CD8-positive, alpha-beta memory T cell (primary cell): ENCODE measurements around the gene DNAJB12. TPM values are rescaled to one million over a fixed set of nuclear protein-coding genes. Genes with fewer than 3 reads are reported as not detected.
A peak's percentile ranks its signal among the peaks of the same experiment; 100 is the strongest.

Experiments
- CTCF ChIA-PET: fragments of 350-600 bp; sonication (Branson Sonifier 250); formaldehyde crosslinking; loops from one replicate; lab custom pipeline; 2021; ENCODE audit warnings: antibody characterized with exemption; lab: Charles Lee
- POLR2A ChIA-PET: fragments of 350-600 bp; sonication (Branson Sonifier 250); formaldehyde crosslinking; loops from one replicate; lab custom pipeline; 2021; ENCODE audit warnings: antibody characterized with exemption; lab: Charles Lee
- DNase-seq, 5 donors: peaks; one replicate each; pipeline versions ENCODE4 v3.0.0 to v3.0.0-alpha.2; 2020 to 2022; ENCODE audit warnings: mixed read lengths in 1 of 5
- H3K27ac ChIP-seq: one replicate; pipeline ENCODE4 v1.7.0; 2013; ENCODE audit warnings: low read depth, mild to moderate bottlenecking, low read length, moderate library complexity
- H3K27me3 ChIP-seq: 2 replicates; pipeline ENCODE4 v1.7.0; 2013; ENCODE audit warnings: low read length, mild to moderate bottlenecking; ENCODE audit not compliant: insufficient read depth, poor library complexity, severe bottlenecking
- H3K36me3 ChIP-seq: 2 replicates; pipeline ENCODE4 v1.7.0; 2013; ENCODE audit warnings: mild to moderate bottlenecking, low read length, moderate library complexity; ENCODE audit not compliant: insufficient read depth
- H3K4me1 ChIP-seq: 2 replicates; pipeline ENCODE4 v1.7.0; 2013; ENCODE audit warnings: mild to moderate bottlenecking, low read length, moderate library complexity; ENCODE audit not compliant: insufficient read depth
- H3K4me3 ChIP-seq: 2 replicates; pipeline ENCODE4 v1.7.0; 2013; ENCODE audit warnings: mild to moderate bottlenecking, low read length
- H3K9me3 ChIP-seq: 2 replicates; pipeline ENCODE4 v1.7.0; 2013; ENCODE audit warnings: mild to moderate bottlenecking, low read length
- H3K27ac Mint-ChIP-seq, 8 donors: one replicate each; pipeline ENCODE4 v1.8.0; 2020 to 2021; ENCODE audit warnings: mixed read lengths in 8 of 8, mild to moderate bottlenecking in 6 of 8, inconsistent platforms in 3 of 8, moderate library complexity in 3 of 8
- H3K27me3 Mint-ChIP-seq, 2 donors: one replicate each; pipeline ENCODE4 v1.8.0; 2020 to 2021; ENCODE audit warnings: mixed read lengths in 2 of 2, mild to moderate bottlenecking in 1 of 2, moderate library complexity in 1 of 2
- H3K36me3 Mint-ChIP-seq, 3 donors: one replicate each; pipeline ENCODE4 v1.8.0; 2020 to 2021; ENCODE audit warnings: mixed read lengths in 3 of 3, inconsistent platforms in 1 of 3, mild to moderate bottlenecking in 1 of 3
- H3K4me1 Mint-ChIP-seq, 3 donors: one replicate each; pipeline ENCODE4 v1.8.0; 2020 to 2021; ENCODE audit warnings: mixed read lengths in 3 of 3, inconsistent platforms in 1 of 3, mild to moderate bottlenecking in 1 of 3
- H3K4me3 Mint-ChIP-seq, 7 donors: one replicate each; pipeline ENCODE4 v1.8.0; 2020 to 2021; ENCODE audit warnings: mixed read lengths in 7 of 7, mild to moderate bottlenecking in 6 of 7, moderate library complexity in 4 of 7, inconsistent platforms in 2 of 7
- H3K9me3 Mint-ChIP-seq, 5 donors: one replicate each; pipeline ENCODE4 v1.8.0; 2020 to 2022; ENCODE audit warnings: mixed read lengths in 5 of 5, mild to moderate bottlenecking in 3 of 5, moderate library complexity in 2 of 5, inconsistent platforms in 1 of 5
- polyA plus RNA-seq: library from polyadenylated mRNA; unstranded; fragments of 300-500 nt; fragmentation: Illumina TruSeq; gene quantifications from one replicate; pipeline ENCODE4 v1.2.3, GENCODE V29; 2021
- total RNA-seq, 2 experiments: library from RNA; stranded (reverse); gene quantifications; one replicate each; pipeline ENCODE4 v1.2.3, GENCODE V29; 2021

Gene DNAJB12
- total and polyA plus RNA-seq, 3 experiments from 2014 or later, result 28.0 to 30.4 (median 29.4) TPM

- Histone ChIP-seq H3K27ac (peak overlapping the region; percentile 38), H3K27me3 (no peaks in the 10 kb centered on the region), H3K36me3 (no peaks in the 10 kb centered on the region), H3K4me1 (peaks cover 62% of the 10 kb centered on the region), H3K4me3 (no peak overlapping the region), H3K9me3 (no peaks in the 10 kb centered on the region)
- DNase-seq, result peak in 2 of 5 donors; percentile 40 to 43
- CTCF ChIA-PET, result interaction anchor here (0.9 to 6.8 kb wide), 5 partner anchors 16 to 46 kb away, joined by 3 to 43 read pairs (median 6); partner anchors contain the start of gene DDIT4
- peak overlapping the region in 1 of 7 donors; percentile 60 for H3K4me3 Mint-ChIP-seq
- H3K9me3 Mint-ChIP-seq, result no peaks in the 10 kb centered on the region
- peaks cover 41 to 65% (median 61%) of the 10 kb centered on the region in 3 donors for H3K4me1 Mint-ChIP-seq
- POLR2A ChIA-PET, result interaction anchor here (0.7 to 0.9 kb wide), 2 partner anchors 16 to 28 kb away, joined by 3 to 5 read pairs; no protein-coding TSS in a partner anchor
- H3K36me3 Mint-ChIP-seq, result no peaks in the 10 kb centered on the region
- H3K27ac Mint-ChIP-seq, result peak overlapping the region in 5 of 8 donors; percentile 10 to 88 (median 75)
- peaks cover 0 to 1% of the 10 kb centered on the region in 2 donors for H3K27me3 Mint-ChIP-seq
Observed at GRCh38 chr10:72291019-72291532, 63.6 kb downstream of the DNAJB12 start.

GRCh38 chr10:72285972-72286521 lies 68.7 kb downstream of the DNAJB12 start:
- DNase-seq, result no peak
- CTCF ChIA-PET, result interaction anchor here (6.0 kb wide), 1 partner anchor 12 kb away, joined by 33 read pairs; the partner anchor contains the start of gene DDIT4
- peak overlapping the region in 6 of 8 donors; percentile 52 to 85 (median 58) for H3K27ac Mint-ChIP-seq

GRCh38 chr10:72283131-72283530 lies 71.6 kb downstream of the DNAJB12 start:
- Mint-ChIP-seq H3K27me3 (no peaks in the 10 kb centered on the region), H3K4me3 (no peak overlapping the region), H3K4me1 (peaks cover 21 to 39% (median 34%) of the 10 kb centered on the region in 3 donors), H3K27ac (peak overlapping the region in 3 of 8 donors; percentile 26 to 75 (median 63)), H3K9me3 (no peaks in the 10 kb centered on the region), H3K36me3 (no peaks in the 10 kb centered on the region)
- Histone ChIP-seq H3K27me3 (no peaks in the 10 kb centered on the region), H3K9me3 (no peaks in the 10 kb centered on the region), H3K4me3 (no peak overlapping the region), H3K27ac (no peak overlapping the region), H3K4me1 (peaks cover 23% of the 10 kb centered on the region), H3K36me3 (no peaks in the 10 kb centered on the region)
- CTCF ChIA-PET, result interaction anchor here (1.1 to 6.0 kb wide), 2 partner anchors 9 to 44 kb away, joined by 3 to 33 read pairs; partner anchors contain the start of gene DDIT4
- POLR2A ChIA-PET, result no interaction called here
- no peak for DNase-seq

More at GRCh38 chr10:72285972-72286521, 68.7 kb downstream of the DNAJB12 start:
- Histone ChIP-seq H3K27ac (no peak overlapping the region), H3K36me3 (no peaks in the 10 kb centered on the region), H3K27me3 (no peaks in the 10 kb centered on the region), H3K4me3 (peak overlapping the region; percentile 11), H3K4me1 (peaks cover 27% of the 10 kb centered on the region), H3K9me3 (no peaks in the 10 kb centered on the region)
- Mint-ChIP-seq H3K9me3 (no peaks in the 10 kb centered on the region), H3K36me3 (no peaks in the 10 kb centered on the region), H3K4me3 (no peak overlapping the region), H3K27me3 (no peaks in the 10 kb centered on the region), H3K4me1 (peaks cover 26 to 39% (median 37%) of the 10 kb centered on the region in 3 donors)
- POLR2A ChIA-PET, result no interaction called here

Other genes starting within 250 kb of the DNAJB12 start
- 10 to 100 TPM; 68.1 to 78.3 TPM for gene ANAPC16, start 138.9 kb downstream of the DNAJB12 start, total RNA-seq
- 329 TPM for gene ANAPC16, start 138.9 kb downstream of the DNAJB12 start, polyA plus RNA-seq
- 10 to 100 TPM; 36.3 to 43.2 TPM for gene ASCC1, start 138.6 kb downstream of the DNAJB12 start, total RNA-seq
- gene ASCC1, start 138.6 kb downstream of the DNAJB12 start, polyA plus RNA-seq, result 19.1 TPM
- 100 to 1,000 TPM; 144 to 156 TPM for gene DDIT4, start 81.0 kb downstream of the DNAJB12 start, total RNA-seq
- 183 TPM for gene DDIT4, start 81.0 kb downstream of the DNAJB12 start, polyA plus RNA-seq